ENCODE results near the gene HRCT1.

GRCh38 chr9:35908504-35909125, 2.6 kb downstream of the HRCT1 start:
- TF ChIP-seq POLR2A (IDR thresholded peaks at IDR 0.05) = no peak
- TF ChIP-seq, protein P1, sequence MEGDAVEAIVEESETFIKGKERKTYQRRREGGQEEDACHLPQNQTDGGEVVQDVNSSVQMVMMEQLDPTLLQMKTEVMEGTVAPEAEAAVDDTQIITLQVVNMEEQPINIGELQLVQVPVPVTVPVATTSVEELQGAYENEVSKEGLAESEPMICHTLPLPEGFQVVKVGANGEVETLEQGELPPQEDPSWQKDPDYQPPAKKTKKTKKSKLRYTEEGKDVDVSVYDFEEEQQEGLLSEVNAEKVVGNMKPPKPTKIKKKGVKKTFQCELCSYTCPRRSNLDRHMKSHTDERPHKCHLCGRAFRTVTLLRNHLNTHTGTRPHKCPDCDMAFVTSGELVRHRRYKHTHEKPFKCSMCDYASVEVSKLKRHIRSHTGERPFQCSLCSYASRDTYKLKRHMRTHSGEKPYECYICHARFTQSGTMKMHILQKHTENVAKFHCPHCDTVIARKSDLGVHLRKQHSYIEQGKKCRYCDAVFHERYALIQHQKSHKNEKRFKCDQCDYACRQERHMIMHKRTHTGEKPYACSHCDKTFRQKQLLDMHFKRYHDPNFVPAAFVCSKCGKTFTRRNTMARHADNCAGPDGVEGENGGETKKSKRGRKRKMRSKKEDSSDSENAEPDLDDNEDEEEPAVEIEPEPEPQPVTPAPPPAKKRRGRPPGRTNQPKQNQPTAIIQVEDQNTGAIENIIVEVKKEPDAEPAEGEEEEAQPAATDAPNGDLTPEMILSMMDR (IDR thresholded peaks at IDR 0.05 in 8 of 11, conservative IDR thresholded peaks at IDR 0.05 in 3 of 11) = no peak

Measured in spleen (tissue), 7 donors.